NCI-H2227 (cell line): ENCODE measurements around the gene TBX4.

Source experiments
- DNase-seq: peaks from one replicate; lab custom pipeline; 2025; ENCODE audit not compliant: unreplicated experiment; lab: John Stamatoyannopoulos, UW

TBX4 gene

DNA sequence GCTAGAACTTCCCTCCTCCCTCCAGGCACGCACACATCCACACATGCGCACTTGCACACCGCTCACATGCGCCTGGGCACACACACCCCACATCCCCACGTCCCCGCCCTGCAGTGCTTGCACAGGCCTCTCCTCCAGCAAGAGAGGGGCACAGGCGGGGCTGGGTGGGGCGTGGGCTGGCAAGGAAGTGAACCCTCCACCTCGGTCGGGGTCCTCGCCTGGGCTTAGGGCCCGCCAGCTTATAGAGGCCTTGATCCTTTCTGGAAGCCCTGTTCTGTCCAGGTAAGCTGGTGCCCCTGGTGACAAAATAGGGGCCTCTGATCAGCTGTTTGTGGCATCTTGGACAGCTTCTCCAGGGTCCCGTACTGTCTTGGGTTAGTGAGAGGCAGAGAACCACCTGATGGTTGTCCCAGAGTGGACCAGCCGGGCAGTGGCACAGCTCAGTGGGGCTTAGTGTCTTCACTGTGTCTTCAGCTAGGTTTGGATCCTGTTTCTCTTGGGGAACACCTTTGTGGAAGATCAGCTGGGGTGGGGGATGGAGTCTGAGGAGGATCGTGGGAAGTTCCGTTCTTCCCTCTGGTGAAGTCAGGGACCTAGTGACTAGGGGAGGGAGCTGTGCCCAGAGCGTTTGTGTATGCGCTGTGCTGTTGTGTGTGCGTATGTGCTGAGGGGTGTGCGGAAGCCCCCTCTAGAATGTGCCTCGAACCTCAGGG is 12.1 kb downstream of the TBX4 start:
- no peak for DNase-seq

- no peak for DNase-seq
These were observed 12.6 kb downstream of the TBX4 start for GRCh38 chr17:61464843-61465180.

DNA sequence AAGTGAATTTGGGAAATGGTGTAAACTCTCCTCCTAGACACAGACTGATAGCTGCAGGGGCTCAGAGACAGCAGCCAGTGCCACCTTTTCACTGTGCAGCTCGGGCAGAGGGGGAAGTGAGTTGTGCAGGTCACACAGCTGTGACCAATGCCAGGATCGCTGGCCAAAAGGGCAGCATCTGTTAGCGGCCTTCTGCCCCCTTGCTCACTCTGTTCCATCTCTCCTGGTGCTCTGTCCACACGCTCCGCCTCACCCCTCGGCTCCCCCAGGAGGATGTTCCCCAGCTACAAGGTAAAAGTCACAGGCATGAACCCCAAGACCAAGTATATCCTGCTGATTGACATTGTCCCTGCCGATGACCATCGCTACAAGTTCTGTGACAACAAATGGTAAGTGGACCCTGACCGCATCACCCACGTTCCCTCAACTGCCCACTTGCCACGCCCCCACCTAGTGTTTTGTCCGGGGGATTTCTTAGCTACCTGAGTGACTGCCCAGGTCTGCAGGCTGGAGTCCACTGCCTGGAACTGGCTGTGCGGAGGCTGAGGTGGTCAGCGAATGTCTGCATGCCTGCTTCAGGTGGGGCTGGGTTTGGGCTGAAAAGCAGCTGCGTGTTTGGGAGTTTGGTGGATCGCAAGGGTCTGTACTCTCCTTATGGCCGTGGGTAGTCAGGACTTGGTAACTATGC is 13.5 kb downstream of the TBX4 start:
- DNase-seq = no peak

GRCh38 chr17:61466246-61466645 is 14.0 kb downstream of the TBX4 start:
- no peak for DNase-seq

- no peak for DNase-seq
These were observed 15.4 kb downstream of the TBX4 start for GRCh38 chr17:61467416-61468262.

DNA sequence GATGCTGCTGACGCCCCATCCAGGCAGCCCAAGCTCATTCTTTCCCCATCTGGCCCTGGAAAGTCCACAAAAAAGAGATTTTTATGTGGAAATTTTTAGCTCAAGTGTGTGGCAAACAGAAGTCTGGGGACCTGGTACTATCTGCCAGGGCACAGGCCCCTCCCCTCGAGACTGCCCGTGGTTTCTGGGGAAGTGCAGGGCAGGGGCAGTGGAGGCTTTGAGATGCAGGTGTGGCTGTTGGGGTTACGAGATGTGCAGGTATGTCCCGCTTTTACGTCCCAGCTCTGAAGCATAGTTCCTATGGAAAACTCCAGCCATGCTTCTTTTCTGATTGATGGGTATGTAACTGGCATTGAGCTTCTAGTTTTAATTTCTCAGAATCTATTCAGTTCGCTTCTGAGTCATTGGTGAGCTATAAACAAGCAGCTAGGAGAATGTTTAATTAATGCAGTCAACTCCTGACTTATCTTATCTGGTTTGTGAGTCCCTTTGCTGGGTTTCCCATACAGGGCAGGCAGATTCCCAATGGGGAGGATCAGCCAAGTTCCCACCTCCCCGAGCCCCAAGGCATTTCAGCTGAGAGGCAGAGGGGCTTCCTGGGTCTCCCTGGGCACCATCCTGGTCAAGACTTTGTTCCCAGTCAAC is 16.2 kb downstream of the TBX4 start:
- DNase-seq = no peak

GRCh38 chr17:61469474-61469873 is 17.3 kb downstream of the TBX4 start:
- no peak for DNase-seq

DNA sequence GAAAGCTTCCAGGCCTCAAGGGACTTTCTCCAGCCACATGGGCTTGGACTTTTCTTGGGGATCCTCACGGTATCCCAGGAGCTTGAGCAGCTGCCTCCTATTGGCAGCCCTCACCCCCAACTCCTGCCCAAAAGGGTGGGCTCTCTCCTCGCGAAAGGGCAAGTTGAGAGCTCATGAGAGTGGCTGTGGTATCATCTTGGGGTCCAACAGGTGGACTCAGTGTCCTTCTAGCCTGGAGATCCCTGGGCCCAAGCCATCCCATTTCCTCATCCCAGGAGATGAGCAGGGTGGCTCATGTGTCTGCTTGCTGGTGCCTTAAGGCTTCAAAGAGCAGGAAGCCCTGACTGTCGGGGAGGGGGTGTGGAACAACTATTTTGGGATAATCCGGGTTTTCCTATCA is 17.7 kb downstream of the TBX4 start:
- DNase-seq = no peak

DNA sequence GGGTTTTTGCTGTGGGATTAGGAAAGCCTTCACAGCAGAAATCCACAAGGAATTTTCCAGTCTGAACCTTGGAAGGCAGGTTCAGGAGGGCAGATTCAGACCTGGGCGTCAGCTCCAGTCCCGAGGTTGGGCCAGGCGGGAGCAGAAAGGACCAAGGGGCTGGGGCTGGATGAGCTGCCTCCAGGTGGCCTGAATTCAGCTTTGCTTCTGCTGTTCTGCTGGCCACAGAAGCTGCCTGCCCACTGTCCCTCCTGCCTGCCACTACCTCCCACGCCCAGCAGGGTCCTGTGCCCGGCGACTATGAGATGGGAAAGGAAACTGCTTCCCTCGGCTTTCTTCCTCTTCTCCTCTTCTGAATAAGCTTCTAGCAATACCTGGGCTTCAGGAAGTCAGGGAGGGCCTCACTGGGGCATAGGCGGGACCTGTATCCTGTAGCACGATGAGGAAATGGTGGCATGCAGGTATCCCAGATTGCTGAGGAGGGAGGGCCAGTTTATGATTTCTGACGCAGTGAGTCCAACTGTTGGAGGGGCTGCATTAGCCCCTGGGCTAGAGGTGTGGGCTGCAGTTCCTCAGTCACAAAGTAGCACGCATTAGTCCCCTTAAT is 18.4 kb downstream of the TBX4 start:
- no peak for DNase-seq

- DNase-seq = no peak
These were observed 22.2 kb downstream of the TBX4 start for GRCh38 chr17:61474235-61474927.

DNA sequence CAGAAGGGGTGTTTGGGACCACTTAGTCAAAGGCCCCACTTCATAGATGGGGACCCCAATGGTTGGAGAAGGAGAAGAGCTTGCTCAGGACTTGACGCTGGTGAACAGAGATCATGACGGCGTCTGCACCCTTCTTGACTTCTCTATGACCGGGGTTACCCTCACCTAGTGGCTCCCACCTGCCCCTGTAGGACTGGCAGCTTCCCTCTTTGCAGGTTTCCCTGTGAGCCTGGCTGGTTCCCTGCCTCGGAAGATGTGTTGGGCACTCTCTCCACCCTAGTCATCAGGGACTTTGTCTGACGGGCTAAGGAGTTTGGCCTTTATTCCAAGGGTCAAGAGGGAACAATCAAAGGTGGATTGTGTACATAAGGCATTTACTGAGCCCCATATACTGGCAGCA is 22.7 kb downstream of the TBX4 start:
- DNase-seq = no peak

DNA sequence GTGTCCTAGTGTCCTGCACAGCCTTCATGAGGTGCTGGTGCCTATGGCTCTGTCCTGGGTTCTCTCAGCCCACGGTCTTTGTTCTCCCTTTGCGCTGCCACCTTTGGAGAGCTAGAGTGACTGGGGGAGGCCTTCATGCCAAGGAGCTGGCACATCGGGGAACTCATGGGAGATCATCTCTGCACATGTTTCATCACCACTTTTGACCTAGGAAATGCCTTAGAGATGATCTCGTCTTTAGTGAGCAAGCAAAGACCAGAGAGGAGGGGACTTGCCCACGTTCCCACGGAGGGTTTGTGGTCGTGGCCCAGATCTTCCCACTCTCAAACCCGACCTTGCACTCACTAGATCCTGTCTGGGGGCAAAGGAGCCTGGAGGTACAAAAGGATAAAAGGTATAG is 23.5 kb downstream of the TBX4 start:
- DNase-seq = no peak

- DNase-seq = no peak
These were observed 24.4 kb downstream of the TBX4 start for GRCh38 chr17:61476476-61477203.

- DNase-seq = no peak
These were observed 25.1 kb downstream of the TBX4 start for GRCh38 chr17:61477204-61477834.

DNA sequence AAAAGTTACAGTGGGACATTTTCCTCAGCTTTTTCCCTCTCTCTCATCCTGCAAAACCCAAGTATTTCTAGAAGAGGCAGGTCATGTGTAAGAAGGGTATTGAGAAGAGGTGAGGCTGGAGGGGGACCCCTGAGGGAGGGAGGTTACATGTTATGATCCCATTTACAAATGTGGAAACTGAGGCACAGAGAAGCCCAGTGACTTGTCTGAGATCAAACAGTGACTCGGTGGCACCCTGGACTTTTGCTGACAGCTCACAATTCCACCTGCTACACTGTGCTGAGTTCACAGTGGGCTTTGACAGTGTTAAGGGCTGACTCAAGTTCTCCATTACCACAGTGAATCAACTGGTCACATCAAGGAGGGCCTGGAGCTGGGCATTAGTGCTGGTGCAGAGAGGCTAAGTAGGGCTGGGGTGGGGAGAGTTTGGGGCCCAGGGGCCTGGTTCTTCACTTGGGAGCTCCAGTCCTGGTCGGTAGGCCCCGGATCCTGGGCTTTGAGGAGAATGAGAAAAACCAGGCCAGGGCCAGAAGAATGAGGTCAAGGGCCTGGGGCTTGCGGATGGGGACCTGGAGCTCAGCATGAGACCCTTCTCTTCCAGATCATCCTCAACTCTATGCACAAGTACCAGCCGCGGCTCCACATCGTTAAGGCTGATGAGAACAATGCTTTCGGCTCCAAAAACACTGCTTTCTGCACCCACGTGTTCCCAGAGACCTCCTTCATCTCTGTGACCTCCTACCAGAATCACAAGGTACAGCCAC is 26.0 kb downstream of the TBX4 start:
- DNase-seq = no peak

GRCh38 chr17:61478790-61479492 is 26.7 kb downstream of the TBX4 start:
- no peak for DNase-seq

DNA sequence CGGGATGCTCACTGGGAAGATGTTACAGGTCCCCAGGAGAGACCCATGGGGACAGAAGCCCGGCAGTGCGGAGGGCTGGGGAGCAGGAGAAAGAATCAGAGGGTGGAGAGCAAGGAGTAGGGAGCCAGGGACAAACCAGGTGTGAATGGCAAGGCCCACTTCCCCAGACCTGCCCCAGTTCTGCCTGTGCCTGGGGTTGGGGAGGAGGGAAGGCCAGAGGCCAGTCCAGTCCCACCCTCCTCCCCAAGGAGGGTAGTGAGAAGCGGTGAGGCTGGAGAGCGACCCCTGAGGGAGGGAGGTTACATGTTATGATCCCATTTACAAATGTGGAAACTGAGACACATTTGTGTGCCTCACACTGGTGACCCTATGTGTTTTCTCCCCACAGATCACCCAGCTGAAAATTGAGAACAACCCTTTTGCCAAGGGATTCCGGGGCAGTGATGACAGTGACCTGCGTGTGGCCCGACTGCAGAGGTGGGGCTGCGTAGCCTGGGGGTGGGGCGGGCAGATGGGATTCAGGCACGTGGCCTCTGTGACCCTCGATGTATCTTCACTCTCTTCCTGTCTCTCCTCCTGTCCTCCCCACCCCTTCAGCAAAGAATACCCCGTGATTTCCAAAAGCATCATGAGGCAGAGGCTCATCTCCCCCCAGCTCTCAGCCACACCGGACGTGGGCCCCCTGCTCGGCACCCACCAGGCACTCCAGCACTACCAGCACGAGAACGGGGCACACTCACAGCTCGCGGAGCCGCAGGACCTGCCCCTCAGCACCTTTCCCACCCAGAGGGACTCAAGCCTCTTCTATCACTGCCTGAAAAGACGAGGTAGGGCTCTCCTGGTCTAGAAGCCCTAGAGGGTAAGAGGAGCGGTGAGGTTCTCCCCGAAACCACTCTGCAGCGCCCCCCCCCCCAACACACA is 27.5 kb downstream of the TBX4 start:
- DNase-seq = no peak
